ENCODE results near the gene MT4.

DNA sequence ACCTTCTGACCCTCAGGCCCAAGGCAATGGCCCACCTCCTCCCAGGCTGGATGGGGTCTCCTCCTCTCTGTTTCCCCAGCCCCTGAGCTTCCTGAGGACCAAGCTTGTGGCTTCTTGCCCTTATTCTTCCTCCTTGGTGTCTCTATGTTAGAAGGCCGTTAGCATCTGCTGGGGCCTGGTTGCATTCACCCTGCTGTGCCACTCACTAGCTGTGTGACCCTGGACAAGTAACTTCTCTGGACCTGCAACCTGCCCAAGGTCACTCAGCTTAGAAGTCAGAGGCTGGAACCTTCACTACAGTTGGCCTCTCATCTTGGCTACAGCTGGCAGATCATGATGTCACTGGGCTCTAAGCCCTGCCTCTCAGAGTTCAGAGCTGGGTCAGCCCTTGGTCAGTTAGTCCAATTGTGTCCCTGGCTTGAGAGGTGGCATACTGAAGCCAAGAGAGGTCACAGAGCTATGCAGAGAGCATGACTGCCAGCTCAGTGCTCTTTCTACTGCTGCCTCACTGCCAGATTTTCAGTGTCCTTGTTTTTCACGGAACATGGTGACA, 46.5 kb downstream of the MT4 start:
- TF ChIP-seq, protein P1, sequence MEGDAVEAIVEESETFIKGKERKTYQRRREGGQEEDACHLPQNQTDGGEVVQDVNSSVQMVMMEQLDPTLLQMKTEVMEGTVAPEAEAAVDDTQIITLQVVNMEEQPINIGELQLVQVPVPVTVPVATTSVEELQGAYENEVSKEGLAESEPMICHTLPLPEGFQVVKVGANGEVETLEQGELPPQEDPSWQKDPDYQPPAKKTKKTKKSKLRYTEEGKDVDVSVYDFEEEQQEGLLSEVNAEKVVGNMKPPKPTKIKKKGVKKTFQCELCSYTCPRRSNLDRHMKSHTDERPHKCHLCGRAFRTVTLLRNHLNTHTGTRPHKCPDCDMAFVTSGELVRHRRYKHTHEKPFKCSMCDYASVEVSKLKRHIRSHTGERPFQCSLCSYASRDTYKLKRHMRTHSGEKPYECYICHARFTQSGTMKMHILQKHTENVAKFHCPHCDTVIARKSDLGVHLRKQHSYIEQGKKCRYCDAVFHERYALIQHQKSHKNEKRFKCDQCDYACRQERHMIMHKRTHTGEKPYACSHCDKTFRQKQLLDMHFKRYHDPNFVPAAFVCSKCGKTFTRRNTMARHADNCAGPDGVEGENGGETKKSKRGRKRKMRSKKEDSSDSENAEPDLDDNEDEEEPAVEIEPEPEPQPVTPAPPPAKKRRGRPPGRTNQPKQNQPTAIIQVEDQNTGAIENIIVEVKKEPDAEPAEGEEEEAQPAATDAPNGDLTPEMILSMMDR (IDR thresholded peaks at IDR 0.05) = no peak
- no peak for TF ChIP-seq POLR2A (IDR thresholded peaks at IDR 0.05)

Measured in uterus (tissue), 2 donors.